Measurements from ENCODE around the gene C2CD4C. TPM values are rescaled to one million over a fixed set of nuclear protein-coding genes. Genes with fewer than 3 reads are reported as not detected.
"Not testable (repeated sequence)": the region's sequence is repeated elsewhere in the genome, so short reads cannot be mapped to it uniquely, and the experiment has no call there.

The C2CD4C gene
- polyA plus RNA-seq (2012; ENCODE audit: insufficient read depth, insufficient read length): 4.0 TPM

DNA sequence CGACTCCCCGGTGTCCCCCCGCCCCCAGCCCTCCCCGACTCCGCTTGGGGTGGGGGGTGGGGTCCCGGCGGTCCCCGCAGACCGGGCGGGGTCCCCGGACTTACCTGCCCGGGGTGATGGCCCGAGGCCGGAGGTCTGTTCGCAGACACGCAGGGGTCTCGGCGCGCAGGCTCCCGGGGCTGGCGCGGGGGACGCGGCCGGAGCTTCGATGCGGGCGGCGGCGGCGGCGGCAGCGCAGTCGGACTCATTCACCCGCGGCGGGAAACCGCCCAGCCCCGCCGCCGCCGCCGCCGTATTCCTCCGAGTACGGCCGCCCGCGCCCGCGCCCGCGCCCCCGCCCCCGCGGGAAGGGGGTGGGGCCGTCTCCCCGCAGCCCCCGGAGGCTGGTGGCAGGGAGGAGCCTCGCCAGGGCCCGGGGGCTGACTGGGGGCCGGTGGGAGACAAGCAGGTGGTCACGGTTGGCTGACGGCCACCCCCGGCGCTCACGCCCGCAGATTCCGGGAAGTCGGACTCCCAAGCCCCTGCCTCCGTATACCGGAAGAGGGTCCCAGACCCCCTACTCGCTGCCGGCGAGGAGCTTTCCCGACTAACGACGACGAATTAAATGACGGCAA is at the start of gene C2CD4C:
Gene C2CD4C (minus strand): TSS at position 246 of the 614 bp plus-strand sequence. CDS start 786 bp downstream, outside the sequence.
- DNase-seq (ENCODE audit: low read depth, low spot score): no peak
- peak within 1 kb of the TSS; percentile 53 for H3K4me3 ChIP-seq (ENCODE audit: low read length)

GRCh38 chr19:458091-459042 is 49.4 kb upstream of the C2CD4C start:
- H3K4me3 ChIP-seq (ENCODE audit: low read length): no peak overlapping the region
- DNase-seq (ENCODE audit: low read depth, low spot score): no peak

DNA sequence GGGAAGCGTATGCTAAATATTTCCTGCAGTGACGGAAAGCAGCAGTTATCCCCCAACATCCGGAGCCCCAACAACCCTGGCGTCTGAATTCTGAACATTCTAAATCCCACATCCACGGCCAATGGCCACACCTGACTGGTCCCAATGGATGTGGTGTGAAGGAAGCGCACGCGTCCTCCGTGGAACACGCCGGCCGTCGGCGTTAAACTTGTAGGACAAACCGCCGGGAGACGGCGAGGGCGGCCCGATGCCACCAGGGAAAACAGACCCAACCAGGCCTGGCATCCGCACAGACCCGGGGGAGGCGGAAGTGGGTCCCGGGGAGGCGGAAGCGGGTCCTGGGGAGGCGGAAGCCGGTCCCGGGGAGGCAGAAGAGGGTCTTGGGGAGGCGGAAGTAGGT is 48.7 kb upstream of the C2CD4C start:
- no peak overlapping the region for H3K4me3 ChIP-seq (ENCODE audit: low read length)
- DNase-seq (ENCODE audit: low read depth, low spot score): no peak

DNA sequence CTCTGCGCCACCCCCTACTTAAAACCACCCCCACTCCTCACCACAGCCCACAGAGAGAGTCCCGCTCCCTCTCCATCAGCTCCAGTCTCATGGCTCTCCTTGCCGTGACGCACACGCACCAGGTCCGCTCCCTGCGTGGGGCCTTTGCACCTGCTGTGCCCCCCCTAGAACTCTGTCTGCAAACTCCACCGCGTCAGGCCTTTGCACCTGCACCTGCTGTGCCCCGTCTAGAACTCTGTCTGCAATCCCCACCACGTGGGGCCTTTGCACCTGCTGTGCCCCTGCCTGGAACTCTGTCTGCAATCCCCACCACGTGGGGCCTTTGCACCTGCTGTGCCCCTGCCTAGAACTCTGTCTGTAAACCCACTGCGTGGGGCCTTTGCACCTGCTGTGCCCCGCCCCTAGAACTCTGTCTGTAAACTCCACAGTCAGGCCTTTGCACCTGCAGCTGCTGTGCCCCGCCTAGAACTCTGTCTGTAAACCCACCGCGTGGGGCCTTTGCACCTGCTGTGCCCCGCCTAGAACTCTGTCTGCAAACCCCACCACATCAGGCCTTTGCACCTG is 47.7 kb upstream of the C2CD4C start:
- no peak overlapping the region for H3K4me3 ChIP-seq (ENCODE audit: low read length)

GRCh38 chr19:455851-456546 is 47.1 kb upstream of the C2CD4C start:
- no peak overlapping the region for H3K4me3 ChIP-seq (ENCODE audit: low read length)
- DNase-seq (ENCODE audit: low read depth, low spot score): no peak

More for the DNA sequence above, 47.7 kb upstream of the C2CD4C start:
- DNase-seq (ENCODE audit: low read depth, low spot score): no peak

- DNase-seq (ENCODE audit: low read depth, low spot score): no peak
- H3K4me3 ChIP-seq (ENCODE audit: low read length): no peak overlapping the region
These were observed 46.2 kb upstream of the C2CD4C start for GRCh38 chr19:455031-455705.

- no peak for DNase-seq (ENCODE audit: low read depth, low spot score)
- H3K4me3 ChIP-seq (ENCODE audit: low read length): no peak overlapping the region
These were observed 44.7 kb upstream of the C2CD4C start for GRCh38 chr19:453606-454005.

GRCh38 chr19:452829-453228 is 43.9 kb upstream of the C2CD4C start:
- no peak for DNase-seq (ENCODE audit: low read depth, low spot score)
- H3K4me3 ChIP-seq (ENCODE audit: low read length): no peak overlapping the region

- not testable (repeated sequence) for H3K4me3 ChIP-seq (ENCODE audit: low read length); DNase-seq (ENCODE audit: low read depth, low spot score)
These were observed 42.0 kb upstream of the C2CD4C start for GRCh38 chr19:450912-451481.

DNA sequence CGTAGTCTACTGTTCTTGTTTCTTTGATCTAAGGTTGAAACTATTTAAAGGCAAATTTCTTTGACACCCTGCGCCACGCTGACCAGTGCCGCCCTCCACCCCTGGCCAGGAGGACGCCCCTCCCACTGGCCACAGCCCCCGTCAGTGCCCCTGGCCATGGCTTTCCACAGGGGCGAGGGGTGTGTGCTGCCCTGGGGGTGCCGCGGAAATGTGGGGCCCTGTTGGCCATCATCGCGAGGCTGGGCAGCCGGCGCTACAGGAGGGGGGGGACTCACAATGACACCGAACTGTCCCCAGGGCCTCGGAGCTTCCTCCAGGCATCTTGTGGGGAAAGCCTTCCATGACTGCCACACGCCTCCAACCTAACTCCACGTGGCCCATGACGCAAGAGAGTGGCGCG is 41.0 kb upstream of the C2CD4C start:
- DNase-seq (ENCODE audit: low read depth, low spot score): no peak
- H3K4me3 ChIP-seq (ENCODE audit: low read length): no peak overlapping the region

- H3K4me3 ChIP-seq (ENCODE audit: low read length): no peak overlapping the region
- no peak for DNase-seq (ENCODE audit: low read depth, low spot score)
These were observed 39.0 kb upstream of the C2CD4C start for GRCh38 chr19:447816-448560.

DNA sequence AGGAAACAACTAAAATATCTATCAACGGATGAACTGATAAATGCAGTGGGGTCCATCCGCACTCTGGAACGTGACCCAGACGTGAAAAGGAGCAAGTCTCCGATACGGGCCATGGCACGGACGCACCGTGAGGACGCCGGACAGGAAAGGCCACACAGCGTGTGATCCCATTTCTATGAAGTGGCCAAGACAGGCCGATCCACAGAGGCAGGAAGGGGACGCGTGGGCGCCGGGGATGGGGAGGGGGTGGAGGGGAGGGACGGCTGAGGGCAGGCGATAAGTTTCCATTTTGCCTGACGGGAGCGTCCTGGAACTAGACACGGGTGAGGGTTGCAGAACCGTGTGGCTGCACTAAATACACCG is 38.1 kb upstream of the C2CD4C start:
- no peak for DNase-seq (ENCODE audit: low read depth, low spot score)
- no peak overlapping the region for H3K4me3 ChIP-seq (ENCODE audit: low read length)

DNA sequence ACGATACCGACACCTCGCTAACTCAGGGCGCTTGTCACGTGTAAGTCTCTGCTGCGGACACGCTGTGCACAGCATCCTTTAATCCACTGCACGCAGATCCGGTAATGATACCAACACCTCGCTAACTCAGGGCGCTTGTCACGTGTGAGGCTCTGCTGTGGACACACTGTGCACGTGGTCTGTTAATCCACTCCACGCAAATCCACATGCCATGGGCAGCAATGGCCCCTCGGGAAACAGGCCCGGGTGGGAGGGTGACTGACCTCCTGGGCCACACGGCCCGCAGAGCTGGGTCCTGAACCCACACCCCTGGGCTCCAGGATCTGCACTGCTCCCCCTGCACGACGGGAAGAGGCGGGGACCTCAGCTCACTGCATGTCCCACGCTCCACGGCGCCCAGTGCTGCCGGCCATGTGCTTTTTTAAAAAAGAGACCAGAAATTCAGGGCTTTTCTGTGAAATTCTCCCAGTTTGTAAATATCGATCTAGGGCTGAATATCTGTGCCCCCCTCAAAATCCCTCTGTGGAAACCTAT is 35.8 kb upstream of the C2CD4C start:
- no peak for DNase-seq (ENCODE audit: low read depth, low spot score)
- no peak overlapping the region for H3K4me3 ChIP-seq (ENCODE audit: low read length)

GRCh38 chr19:443005-443404 is 34.1 kb upstream of the C2CD4C start:
- no peak for DNase-seq (ENCODE audit: low read depth, low spot score)
- no peak overlapping the region for H3K4me3 ChIP-seq (ENCODE audit: low read length)

- no peak overlapping the region for H3K4me3 ChIP-seq (ENCODE audit: low read length)
- no peak for DNase-seq (ENCODE audit: low read depth, low spot score)
These were observed 33.1 kb upstream of the C2CD4C start for GRCh38 chr19:442085-442484.

- no peak overlapping the region for H3K4me3 ChIP-seq (ENCODE audit: low read length)
- DNase-seq (ENCODE audit: low read depth, low spot score): no peak
These were observed 32.4 kb upstream of the C2CD4C start for GRCh38 chr19:441213-441836.

DNA sequence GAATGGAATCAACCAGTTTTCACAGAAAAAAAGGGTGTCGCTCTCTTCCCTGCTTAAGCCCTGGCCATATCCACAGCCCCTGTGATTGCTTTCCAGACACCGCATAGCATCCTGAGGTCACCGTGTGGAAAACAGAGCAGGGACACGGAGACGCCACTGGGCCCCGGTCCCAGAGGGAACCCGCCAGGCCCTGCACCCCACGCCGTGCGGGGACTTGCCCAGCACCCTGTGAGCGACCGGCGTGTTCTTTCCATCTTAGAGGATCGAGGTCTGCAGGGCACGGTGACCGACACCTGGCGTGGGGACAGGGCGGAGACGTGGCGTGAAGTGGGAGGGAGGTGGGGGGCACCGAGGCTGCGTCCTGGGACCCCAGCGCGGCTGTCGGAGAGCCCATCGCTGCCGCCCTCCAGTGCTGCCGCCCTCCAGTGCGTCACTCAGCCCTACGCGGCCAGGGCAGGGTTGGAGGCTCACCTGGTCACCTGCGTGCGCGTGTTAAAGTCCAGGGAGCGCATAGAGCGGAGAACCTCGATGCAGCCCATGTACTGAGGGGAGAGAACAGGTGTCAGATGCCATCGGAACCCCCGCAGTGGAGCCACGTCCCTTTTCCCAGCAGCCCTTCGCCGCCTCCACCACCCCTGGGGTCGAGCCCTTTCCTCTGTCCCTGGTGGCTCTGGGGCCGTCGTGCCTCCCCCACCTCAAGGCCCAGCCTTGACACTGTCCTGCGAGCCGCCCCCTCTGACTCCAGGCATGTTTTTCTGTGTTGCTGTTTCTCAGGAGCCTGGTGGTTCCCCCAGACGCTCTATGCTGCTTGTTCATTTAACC is 31.7 kb upstream of the C2CD4C start:
- H3K4me3 ChIP-seq (ENCODE audit: low read length): no peak overlapping the region
- DNase-seq (ENCODE audit: low read depth, low spot score): no peak
